Thyroid gland (tissue), 4 donors: ENCODE results near the gene PTPRE.

Experiments
- CTCF ChIP-seq, 6 experiments: fragments of 200-600 bp in 3 of 6; fragments of 450-650 bp in 3 of 6; sonication (generic) in 3 of 6; IDR thresholded peaks; one replicate each; pipeline ENCODE4 v1.5.1; 2016 to 2019; ENCODE audit warnings: antibody characterized with exemption in 6 of 6, mild to moderate bottlenecking in 2 of 6, inconsistent platforms in 1 of 6, moderate library complexity in 1 of 6
- POLR2A ChIP-seq, 2 donors: fragments of 450-650 bp; IDR thresholded peaks; one replicate each; pipeline ENCODE4 v1.6.1; 2017; ENCODE audit warnings: antibody characterized with exemption in 2 of 2, mild to moderate bottlenecking in 2 of 2, moderate library complexity in 1 of 2

DNA sequence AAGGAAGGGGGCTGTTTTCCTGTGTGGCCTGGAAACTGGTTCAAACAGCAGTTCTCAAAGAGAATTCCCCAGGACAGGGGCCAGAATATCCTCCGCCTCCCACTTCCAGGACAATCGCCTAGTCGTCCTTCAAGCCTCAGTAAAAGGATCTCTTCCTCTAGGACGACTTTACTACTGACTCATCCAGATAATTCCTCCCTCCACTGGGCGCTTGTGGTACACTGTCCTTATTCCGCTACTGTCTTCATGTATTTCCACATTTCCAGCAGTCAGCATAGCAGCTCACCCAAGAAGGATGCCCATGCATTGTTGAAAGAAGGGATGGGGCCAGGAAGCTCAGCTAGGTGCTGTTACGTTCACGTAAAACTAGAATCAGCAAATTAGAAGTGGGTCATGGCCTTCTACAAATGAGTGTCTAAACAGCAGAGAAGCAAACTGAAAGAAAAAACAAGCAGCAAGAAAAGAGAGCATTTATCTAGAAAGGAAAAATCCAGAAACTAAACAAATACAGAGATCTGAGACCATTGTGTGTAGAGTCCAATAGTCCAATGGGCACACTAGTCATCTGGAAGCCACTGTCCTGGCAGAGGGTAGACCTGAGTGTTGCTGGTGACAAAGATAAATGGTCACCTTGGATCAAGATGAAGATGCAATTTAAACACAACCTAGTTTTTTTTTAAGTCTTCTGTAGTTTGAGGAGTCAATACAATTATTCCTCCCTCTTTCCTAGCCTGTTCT is 40.5 kb upstream of the PTPRE start:
- TF ChIP-seq CTCF (IDR thresholded peaks at IDR 0.05) = no peak
- no peak for TF ChIP-seq POLR2A (IDR thresholded peaks at IDR 0.05)
